Measurements from ENCODE around the gene FLII.
"Not testable (repeated sequence)": the region's sequence is repeated elsewhere in the genome, so short reads cannot be mapped to it uniquely, and the experiment has no call there.

Gene FLII

GRCh38 chr17:18258356-18259038 is at the start of gene FLII:
Gene FLII (minus strand): TSS chr17:18258738. CDS start chr17:18258690, 48 bp downstream.
- intact Hi-C loops (cut with DNase I), result loop anchor here (10.0 kb wide), 1 partner anchor 56 kb away; the partner anchor contains the start of genes SMCR8 and TOP3A
- DNase-seq, result peak in 40 of 42 donors; percentile 52 to 87 (median 76)

GRCh38 chr17:18303206-18303605 is 44.7 kb upstream of the FLII start:
- DNase-seq; intact Hi-C loops (cut with DNase I): not testable (repeated sequence)

- intact Hi-C loops (cut with DNase I), result no loop called here
- no peak for DNase-seq
Observed at GRCh38 chr17:18300725-18301480, 42.4 kb upstream of the FLII start.

DNA sequence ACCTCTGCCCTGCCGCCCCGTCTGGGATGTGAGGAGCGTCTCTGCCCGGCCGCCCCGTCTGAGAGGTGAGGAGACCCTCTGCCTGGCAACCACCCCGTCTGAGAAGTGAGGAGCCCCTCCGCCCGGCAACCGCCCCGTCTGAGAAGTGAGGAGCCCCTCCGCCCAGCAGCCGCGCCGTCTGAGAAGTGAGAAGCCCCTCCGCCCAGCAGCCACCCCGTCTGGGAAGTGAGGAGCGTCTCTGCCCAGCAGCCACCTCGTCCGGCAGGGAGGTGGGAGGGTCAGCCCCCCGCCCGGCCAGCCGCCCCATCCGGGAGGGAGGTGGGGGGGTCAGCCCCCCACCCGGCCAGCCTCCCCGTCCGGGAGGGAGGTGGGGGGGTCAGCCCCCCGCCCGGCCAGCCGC is 39.5 kb upstream of the FLII start:
- DNase-seq; intact Hi-C loops (cut with DNase I): not testable (repeated sequence)

- intact Hi-C loops (cut with DNase I), result no loop called here
- DNase-seq, result no peak
Observed at GRCh38 chr17:18291718-18292540, 33.4 kb upstream of the FLII start.

- DNase-seq, result no peak
- intact Hi-C loops (cut with DNase I), result no loop called here
Observed at GRCh38 chr17:18285296-18285695, 26.8 kb upstream of the FLII start.

DNA sequence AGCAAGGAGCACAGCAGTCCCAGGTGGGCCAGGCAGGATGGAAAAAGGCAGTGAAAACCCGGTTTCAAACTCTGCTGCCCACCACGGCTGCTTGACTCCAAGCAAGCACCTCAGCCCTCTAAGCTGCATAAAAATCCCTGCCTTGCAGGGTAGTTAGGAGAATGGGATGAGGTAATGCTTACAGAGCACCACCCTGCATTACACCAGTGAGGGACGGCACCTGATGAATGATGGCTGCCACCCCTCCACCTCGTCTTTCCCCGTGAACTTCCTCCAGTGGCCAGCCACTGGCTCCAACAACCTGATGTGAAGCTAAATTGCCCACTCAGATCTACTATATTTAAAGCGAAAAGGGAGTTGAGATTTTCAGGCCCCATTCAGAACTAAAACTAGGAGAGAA is 23.2 kb upstream of the FLII start:
- DNase-seq, result no peak
- intact Hi-C loops (cut with DNase I), result no loop called here

DNA sequence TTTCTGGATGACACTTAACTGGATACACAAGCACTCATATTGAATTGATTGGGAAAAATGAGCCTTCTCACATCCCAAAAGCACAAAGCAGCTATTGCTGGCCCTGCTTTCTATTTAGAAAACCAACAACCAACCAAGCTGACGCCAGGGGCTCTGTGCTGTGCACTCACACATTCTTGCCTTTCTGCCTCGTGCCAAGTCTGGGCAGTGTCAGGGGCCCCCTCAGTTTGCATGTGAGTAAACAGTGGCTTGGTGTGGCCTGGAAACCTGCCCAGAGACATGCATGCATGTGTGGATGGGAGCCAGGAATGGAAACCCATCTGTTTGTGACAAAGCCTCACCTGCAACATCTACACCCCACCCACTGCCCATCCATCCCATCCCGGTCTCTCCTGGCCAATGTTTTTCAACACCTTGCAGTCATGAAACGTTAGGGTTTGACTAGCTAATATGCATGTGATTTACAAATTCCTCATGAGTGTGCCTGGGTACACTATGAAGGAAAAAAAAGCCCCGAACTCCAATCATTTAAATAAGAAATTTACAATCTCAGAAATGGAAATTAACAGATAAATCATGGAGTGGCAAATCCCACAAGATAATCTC is 22.3 kb upstream of the FLII start:
- DNase-seq, result no peak

GRCh38 chr17:18280249-18280648 is 21.7 kb upstream of the FLII start:
- DNase-seq, result no peak

More for the DNA sequence above, 22.3 kb upstream of the FLII start:
- intact Hi-C loops (cut with DNase I), result no loop called here

GRCh38 chr17:18278867-18279266 is 20.3 kb upstream of the FLII start:
- intact Hi-C loops (cut with DNase I), result no loop called here
- peak in 2 of 42 donors; percentile 20 to 21 for DNase-seq

More at GRCh38 chr17:18280249-18280648, 21.7 kb upstream of the FLII start:
- intact Hi-C loops (cut with DNase I), result no loop called here

- intact Hi-C loops (cut with DNase I), result no loop called here
- no peak for DNase-seq
Observed at GRCh38 chr17:18277076-18277475, 18.5 kb upstream of the FLII start.

- intact Hi-C loops (cut with DNase I), result no loop called here
- DNase-seq, result no peak
Observed at GRCh38 chr17:18270046-18270931, 11.8 kb upstream of the FLII start.

DNA sequence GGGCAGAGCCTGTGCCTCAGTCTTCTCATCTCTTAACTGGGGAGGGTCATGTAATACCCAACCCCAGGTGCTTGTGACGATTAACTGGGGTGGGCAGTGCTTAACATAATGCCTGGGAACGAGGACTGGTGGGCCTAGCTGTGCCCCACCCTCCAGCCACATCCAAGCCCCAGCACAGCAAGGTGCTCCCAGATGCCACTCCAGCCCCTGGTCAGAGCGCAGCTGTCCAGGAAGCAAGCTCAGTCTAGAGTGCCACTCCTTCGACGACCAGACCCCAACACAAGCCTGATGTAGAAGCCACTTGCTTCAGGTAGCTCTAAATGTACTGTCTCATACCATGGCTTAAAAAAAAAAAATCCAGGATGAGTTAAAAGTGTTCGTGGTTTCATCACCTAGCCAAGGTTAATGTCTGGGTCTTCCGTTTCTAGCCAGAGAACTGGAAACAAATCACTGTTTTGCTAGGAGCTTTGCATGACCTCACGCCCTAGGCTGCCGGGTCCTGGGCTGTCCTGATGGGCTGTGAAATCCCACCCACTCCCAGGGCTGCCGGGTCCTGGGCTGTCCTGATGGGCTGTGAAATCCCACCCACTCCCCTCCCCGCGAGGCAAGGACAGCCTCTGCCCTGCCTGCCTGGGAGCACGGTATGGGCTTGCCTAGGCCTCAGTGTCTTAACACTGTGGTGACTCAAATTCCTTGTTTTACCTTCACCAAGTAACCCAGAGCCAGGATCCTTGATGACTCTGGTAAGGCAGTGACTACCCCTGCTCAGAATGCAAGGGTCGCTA is 9.6 kb upstream of the FLII start:
- intact Hi-C loops (cut with DNase I), result no loop called here
- no peak for DNase-seq

GRCh38 chr17:18267366-18267765 is 8.8 kb upstream of the FLII start:
- no peak for DNase-seq
- intact Hi-C loops (cut with DNase I), result no loop called here

GRCh38 chr17:18263885-18264682 is 5.5 kb upstream of the FLII start:
- intact Hi-C loops (cut with DNase I), result no loop called here
- DNase-seq, result no peak

DNA sequence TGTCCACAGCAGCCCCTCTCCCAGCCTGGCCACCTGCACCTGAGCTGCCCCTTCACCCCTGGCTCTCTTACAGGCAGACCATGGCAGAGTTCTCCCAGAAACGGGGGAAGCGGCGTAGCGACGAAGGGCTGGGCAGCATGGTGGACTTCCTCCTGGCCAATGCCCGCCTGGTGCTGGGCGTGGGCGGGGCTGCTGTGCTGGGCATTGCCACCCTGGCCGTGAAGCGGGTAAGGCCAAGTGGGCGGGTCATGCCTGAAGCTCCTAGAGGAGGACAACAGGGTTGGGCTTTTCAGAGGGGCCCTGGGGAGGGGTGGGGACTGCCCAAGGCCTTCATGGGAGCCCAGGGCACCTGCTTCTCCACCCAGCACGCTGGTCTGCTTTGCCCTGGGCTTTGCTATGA is 4.1 kb upstream of the FLII start:
- DNase-seq, result no peak
- intact Hi-C loops (cut with DNase I), result no loop called here

DNA sequence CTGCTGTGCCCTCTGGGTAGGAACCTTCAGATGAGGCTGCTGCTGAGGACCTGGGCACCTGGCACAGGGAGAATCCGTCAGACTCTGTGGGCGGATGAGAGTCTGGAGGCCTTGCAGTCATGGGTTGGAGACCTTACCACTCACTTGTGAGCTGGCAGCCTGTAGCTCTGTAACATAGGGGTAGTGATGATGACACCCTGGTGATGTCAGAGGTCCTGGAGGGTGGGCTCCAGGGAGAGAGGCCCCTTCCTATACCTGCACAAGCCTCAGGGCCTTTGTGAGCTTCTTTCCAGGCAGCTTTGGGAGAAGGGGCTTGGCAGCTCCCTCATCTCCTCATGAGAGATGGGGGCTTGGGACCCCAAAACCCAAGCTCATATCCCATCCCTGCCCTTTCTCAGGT is 3.6 kb upstream of the FLII start:
- intact Hi-C loops (cut with DNase I), result no loop called here
- DNase-seq, result no peak
